GM18519 (cell line): ENCODE data around the gene NR4A2.
"Not testable (repeated sequence)": the region's sequence is repeated elsewhere in the genome, so short reads cannot be mapped to it uniquely, and the experiment has no call there.

Experiments used
- ATAC-seq: cut with Tn5 transposase; IDR thresholded peaks from one replicate; pipeline ENCODE4 v1.9.1; 2021; ENCODE audit warnings: mild to moderate bottlenecking, moderate library complexity; ENCODE audit not compliant: unreplicated experiment, low FRiP score

NR4A2 gene

DNA sequence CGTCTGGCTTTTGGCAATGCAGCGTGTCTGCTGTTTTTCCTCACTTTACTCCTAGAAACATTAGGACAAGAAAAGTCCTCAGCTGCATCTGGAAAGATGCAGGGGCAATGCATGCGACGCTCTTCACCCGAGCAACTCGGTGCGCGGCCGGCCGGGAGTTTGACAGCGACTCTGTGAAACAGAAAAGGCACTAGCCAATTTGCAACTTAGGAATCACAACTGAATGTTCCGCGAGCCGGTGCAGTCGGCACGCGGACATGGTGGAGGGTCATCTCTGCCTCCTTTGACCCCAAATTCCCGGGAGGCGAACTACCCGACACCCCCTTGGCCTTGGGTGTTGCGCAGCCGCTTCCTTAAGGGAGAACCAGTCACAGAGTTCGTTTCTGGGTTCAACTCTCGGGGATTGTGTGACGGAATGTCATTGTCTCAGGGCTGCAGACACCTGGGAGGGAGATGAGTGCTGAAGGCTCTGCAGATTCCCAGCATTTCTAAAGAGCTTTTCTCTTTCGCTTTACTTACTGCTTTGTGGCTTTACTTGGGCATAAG lies 9.8 kb downstream of the NR4A2 start:
- no peak for ATAC-seq

DNA sequence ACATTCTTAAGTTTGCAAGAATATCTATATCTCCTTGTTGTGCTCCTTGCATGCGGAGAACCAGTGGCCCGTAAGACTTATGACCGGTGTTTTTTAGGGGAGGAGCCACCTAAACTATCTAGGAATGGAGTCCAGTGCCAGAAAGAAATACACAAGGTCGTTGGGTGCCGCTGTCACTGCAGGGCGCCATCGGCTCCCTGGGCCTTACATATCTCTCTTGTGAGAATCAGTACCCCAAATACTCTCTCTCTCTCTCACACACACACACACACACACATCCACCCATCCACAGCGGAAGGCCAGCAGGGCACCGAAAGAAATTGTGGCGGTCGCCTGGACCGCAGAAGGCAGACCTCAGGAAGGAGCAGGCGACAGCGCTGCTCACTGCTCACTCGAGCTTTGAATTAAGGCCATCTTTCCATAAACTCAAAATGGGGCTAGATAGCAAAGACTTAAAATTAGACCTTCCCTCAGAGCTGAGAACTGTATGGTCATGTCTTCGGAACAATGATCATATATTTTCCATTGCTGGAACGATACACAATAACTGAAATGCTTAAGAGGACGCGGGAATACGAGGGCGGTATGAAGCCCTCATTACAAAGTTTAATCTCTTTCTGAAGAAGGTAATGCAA lies 10.4 kb downstream of the NR4A2 start:
- no peak for ATAC-seq

DNA sequence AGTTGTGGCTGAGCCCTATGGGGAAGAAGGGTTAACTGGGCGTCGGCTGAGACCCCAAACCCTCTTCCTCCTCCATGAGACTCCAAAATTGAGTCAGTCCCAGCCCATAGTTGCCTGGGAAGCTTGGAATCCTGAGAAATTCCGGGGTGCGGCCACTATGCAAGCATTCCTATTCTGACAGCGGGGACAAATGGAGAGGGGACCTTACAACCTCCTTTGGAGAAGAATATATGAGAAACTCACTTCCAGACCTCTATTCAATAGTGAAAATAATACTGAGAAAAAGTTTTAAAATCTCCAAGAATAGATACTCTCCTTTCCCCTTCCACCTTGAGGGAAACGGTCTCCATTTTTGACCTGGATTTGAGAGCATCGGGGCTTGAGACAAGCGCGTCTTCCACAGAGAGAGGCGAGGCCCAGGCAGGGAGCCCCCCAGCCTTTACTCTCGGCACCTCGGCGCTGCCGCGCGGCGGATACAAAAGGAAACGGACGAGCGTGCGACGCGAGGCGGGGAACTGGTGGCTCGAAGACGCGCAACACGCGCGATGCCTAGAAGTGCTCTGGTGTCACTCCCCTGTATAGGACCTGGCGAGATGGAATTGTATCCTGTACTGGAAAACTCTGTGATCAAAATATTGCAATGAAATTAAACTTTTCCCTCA lies 11.1 kb downstream of the NR4A2 start:
- ATAC-seq, result no peak

DNA sequence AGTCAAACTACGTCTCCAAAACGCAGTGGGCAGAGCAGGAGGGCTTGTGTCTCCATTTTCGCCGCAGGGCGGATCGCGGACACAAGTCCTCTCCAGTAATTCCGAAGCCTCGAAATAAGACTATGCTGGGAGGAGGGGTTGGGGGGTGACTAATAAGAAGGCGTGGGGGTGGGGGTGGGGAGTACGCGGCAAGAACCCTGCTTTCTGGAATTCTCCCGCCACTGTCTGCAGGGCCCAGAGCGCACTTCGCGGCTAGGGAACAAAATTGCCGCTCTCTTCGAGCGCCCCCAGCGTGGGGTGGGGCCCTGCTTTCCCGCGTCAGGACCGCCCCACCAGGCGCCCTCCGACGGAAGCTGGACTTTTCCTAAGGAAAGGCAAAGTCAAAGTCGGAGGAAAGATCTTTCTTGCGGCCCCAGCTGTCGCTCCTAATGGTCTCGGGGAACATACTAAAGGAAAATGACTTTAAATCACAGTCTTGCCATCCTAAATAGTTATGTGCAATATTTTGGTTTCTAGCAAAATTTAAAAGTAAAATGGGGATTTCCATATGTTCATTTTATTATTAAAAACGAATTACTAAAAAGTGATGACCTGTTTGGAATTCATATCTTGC lies 11.9 kb downstream of the NR4A2 start:
- no peak for ATAC-seq

DNA sequence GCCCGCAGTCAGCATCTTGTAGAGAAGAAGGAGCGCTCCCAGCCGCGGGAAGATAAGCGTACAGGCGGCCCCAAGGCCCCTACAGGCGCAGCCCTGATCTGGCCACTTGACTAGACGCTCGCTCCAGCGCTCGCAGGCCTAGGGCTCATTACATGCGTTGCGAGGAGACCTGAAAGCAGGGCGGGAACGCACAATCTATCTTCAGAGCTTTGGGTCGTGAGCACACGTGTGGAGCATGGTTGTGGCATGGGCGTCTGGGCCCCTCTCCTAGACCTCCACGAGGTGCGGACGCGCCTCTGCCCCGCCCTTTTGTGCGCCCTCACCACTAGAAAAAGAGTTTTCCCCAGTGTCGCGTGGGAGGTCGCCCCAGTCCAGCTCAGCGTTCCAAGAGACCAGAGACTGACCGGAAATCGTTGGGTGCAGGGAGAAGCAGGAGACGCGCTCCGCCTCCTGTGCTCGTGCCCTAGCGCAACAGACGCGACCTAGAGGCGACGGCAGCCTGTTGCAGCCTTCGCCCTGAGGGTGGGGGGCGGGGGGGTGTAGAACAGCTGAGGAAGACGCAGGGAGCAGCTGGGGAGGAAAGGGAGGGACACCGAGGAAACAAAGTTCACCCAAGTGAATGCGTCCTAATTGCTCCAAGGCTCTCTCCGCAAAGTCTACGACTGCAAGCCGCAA lies 12.6 kb downstream of the NR4A2 start:
- ATAC-seq, result no peak

DNA sequence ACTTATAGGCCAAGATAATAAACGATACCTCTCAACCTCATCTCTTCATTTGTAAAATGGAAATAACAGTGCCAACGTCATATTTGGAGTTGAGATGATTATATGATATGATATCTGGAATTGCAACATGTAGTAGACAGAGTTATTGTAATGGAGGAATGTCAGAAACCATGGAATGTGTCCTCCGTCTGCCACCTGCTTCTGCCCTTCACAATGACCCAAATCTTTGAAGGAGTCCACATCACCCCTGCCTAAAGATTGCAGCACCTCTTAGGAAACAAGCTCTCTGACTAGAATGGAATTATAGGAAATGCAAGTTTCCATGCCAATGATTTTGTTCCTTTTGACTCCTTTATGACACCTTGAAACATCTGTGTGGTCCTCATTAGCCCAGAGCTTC lies 14.9 kb downstream of the NR4A2 start:
- no peak for ATAC-seq

DNA sequence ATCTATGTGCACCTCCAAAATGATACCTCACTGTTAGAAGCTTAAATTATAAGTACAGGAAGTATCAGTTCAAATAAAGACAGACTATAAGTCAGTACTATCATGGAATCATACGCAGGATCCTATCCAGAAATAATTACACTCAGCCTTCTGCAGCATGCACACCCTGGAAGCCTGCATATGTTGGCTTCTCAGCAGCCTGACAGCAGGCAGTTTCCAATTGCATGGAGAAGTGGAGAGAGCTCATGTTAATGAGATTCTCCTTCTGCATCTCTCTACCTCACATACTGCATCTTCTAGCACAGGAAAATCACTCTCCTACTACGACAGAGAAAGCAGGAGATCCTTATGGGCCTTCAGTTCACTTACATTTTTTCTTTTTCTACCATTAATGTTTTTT lies 20.5 kb downstream of the NR4A2 start:
- no peak for ATAC-seq

DNA sequence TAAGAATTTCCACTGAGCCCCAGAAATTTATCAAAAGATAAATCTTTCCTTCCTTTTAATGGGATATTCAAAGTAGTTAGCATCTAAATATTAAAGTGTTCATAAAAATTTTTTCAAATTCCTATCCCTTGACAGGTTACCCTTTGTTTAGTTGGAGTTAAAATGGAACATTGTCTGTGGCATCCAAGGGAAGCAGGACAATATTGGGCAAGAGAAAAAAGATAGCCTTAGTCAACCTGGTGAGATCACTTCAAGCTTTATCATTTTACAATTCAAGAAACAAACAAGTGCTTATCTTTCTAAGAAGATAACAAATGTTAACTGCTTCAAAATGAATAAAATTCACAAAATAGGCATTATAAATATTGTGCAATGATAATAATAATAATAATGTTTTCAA lies 21.7 kb downstream of the NR4A2 start:
- ATAC-seq, result no peak

DNA sequence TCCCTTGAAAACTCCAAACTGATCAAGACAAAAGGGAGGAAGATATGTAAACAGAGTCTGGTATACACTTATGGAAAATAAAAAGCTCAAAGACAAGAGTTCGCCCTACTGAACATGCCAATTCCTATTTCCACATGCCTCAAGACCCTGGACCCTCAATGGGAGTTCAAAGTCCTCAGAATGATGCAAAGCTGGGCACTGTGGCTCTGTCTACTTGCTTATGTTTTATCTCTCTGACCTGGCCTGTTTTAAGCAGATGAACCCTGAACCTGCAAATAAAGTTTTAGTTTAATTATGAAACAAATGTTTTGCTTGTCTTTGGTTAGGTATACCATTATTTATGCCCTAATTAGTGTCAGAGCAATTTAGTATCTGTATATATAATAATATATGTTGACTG lies 22.6 kb downstream of the NR4A2 start:
- ATAC-seq, result no peak

DNA sequence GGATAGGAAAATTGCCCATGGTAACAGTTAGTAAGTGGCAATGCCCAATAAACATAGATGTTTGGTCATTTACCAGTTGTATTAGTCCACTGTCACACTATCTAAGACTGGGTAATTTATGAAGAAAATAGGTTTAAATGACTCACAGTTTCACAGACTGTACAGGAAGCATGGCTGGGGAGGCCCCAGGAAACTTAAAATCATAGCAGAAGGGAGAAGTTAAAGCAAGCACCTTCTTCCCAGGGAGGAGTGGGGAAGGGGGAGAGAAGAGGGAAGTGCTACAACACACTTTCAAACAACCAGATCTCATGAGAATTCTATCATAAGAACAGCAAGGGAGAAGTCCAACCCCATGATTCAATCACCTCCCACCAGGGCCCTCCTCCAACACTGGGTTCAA lies 23.4 kb downstream of the NR4A2 start:
- peak; percentile 66 for ATAC-seq

DNA sequence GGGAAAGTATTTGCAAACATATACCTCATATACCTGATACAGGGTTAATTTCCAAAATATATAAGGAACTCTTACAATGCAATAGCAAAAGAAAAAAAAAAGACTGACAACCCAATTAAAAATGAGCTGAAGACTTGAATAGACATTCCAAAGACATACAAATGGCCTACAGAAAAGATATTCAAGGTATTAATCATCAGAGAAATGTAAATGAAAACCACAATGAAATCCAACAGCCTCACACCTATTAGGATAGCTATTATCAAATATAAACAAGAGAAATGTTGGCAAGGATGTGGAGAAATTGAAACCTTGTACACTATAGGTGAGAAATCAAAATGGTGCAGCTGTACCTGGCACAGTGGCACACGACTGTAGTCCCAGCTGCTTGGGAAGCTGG lies 25.7 kb downstream of the NR4A2 start:
- ATAC-seq, result no peak

DNA sequence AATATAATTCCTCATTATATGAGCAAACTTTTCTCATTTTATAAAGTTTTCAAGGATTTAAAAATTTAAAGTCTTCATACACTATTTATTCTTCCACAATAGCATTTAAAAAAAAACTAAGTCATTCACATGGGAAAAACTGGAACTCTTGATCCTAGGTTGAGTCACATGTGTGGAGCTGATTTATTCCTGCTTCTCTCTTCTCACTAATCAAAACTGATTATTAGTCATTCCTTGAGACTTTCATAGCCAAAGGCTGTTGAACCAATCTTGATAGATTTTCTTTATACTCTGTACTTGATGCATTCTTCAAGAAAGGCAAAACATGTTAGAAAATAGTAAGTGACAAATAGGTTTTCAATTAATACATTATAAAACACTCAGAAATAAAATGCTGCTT lies 27.4 kb downstream of the NR4A2 start:
- ATAC-seq, result no peak

DNA sequence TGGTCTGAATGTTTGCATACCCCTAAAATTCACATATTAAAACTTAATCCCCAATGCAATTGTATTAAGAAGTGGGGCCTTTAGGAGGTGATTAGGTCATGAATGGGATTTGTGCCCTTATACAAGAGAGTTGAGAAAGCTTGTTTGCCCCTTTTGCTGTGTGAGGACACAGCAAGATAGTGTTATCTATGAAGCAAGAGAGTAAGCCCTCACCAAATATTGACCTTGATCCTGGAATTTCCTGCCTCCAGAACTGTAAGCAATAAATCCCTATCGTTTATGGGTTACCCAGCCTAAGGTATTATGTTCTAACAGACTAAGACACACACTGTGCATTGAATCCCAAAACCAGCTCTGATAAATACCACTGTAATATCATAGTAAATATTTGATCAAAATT lies 32.2 kb downstream of the NR4A2 start:
- no peak for ATAC-seq

DNA sequence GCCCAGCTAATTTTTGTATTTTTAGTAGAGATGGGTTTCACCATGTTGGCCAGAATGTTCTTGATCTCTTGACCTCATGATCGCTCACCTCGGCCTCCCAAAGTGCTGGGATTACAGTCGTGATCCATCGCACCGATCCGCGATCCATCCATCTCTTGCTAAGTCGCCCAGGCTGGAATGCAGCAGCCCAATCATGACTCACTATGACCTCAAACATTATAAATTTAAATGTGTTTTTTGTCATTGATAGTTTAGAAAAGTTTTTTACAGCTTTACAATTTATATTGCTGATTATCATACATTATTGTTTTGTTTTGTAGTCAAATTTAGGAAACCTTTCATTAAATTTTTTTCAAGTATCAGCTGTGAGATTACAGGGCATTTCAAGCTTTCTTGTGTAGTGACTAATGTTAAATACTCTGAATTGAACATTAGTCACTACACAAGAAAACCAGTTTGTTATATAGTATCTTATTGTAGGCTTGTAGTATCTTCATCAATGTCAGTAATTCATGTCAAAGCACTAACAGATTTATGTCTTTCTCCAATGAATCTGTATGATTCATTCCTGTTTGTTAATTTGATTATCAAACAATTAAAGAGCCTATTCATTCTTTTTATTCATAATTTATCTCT lies 37.5 kb downstream of the NR4A2 start:
- no peak for ATAC-seq

DNA sequence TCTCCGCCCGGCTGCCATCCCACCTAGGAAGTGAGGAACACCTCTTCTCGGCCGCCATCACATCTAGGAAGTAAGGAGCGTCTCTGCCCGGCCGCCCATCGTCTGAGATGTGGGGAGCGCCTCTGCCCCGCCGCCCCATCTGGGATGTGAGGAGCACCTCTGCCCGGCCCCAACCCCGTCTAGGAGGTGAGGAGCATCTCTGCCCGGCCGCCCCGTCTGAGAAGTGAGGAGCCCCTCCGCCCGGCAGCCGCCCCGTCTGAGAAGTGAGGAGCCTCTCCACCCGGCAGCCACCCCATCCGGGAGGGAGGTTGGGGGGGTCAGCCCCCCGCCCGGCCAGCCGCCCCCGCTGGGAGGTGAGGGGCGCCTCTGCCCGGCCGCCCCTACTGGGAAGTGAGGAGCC lies 39.1 kb downstream of the NR4A2 start:
- not testable (repeated sequence) for ATAC-seq

DNA sequence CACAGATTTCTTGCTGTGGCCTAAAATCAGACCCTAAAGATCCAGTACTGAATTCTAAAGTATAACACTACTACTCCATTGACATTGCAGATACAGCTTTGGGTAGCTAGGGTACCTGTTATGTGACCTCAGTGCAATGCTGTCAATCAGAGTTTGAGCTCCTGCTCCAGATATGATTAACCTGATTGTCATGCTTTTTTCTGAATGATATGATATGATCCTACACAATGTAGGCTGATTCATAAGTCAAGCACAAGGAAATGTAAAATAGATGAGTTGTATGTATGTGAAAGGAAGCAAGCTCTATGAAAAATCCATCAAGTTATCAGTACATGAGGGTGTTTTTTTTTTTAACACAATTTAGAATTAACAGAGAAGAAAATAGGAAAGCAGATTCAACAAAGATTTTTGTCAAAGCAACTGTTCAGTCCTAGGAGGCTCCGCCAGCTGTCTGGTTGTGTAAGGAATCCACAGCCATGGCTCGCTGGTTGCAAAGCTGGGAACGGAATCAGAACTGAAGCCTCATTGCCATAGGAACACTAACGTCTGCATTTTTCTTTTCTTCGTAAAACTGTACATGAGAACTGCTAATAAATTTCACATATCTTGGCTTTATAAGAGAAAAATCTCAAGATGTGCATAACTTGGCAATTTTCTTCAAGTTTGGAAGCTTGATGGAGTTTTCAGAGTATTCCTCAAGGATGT lies 52.9 kb downstream of the NR4A2 start:
- no peak for ATAC-seq
